Kidney (tissue), 14 donors: ENCODE measurements around the gene RAB11B. TPM values are rescaled to one million over a fixed set of nuclear protein-coding genes. Genes with fewer than 3 reads are reported as not detected.
"Not testable (repeated sequence)": the region's sequence is repeated elsewhere in the genome, so short reads cannot be mapped to it uniquely, and the experiment has no call there.

ENCODE experiments used
- DNase-seq, 5 donors: peaks; one replicate each; pipeline ENCODE4 v3.0.0-alpha.2; 2013 to 2020
- FAIRE-seq: peaks from 2 replicates; lab custom pipeline; 2012; peaks lifted over from hg19 to GRCh38; lab: Jason Lieb, UNC
- H3K27ac ChIP-seq, 2 donors: one replicate each; pipeline ENCODE4 v1.7.0; 2013; ENCODE audit warnings: low read depth in 2 of 2, low read length in 2 of 2, inconsistent platforms in 1 of 2
- H3K27me3 ChIP-seq: one replicate; pipeline ENCODE4 v1.7.1; 2013; ENCODE audit warnings: low read length, inconsistent platforms; ENCODE audit not compliant: control insufficient read depth, insufficient read depth
- H3K36me3 ChIP-seq, 3 donors: one replicate each; pipeline versions ENCODE4 v1.7.0 to v1.7.1; 2013; ENCODE audit warnings: low read length in 3 of 3, control low read depth in 1 of 3, inconsistent platforms in 1 of 3; ENCODE audit not compliant: insufficient read depth in 3 of 3, control insufficient read depth in 2 of 3
- H3K4me1 ChIP-seq, 3 donors: one replicate each; pipeline versions ENCODE4 v1.7.0 to v1.7.1; 2013; ENCODE audit warnings: low read length in 3 of 3, inconsistent platforms in 1 of 3, low read depth in 1 of 3; ENCODE audit not compliant: control insufficient read depth in 2 of 3, insufficient read depth in 2 of 3
- H3K4me3 ChIP-seq, 3 donors: one replicate each; pipeline versions ENCODE4 v1.7.0 to v1.8.1; 2013; ENCODE audit warnings: low read length in 3 of 3, control low read depth in 1 of 3, inconsistent platforms in 1 of 3
- H3K9ac ChIP-seq, 3 donors: one replicate each; pipeline versions ENCODE4 v1.7.0 to v1.7.1; 2013; ENCODE audit warnings: low read length in 3 of 3, control low read depth in 1 of 3, inconsistent platforms in 1 of 3
- H3K9me3 ChIP-seq, 3 donors: one replicate each; pipeline versions ENCODE4 v1.7.0 to v1.7.1; 2013; ENCODE audit warnings: low read length in 3 of 3, control low read depth in 1 of 3, inconsistent platforms in 1 of 3; ENCODE audit not compliant: control insufficient read depth in 2 of 3, insufficient read depth in 1 of 3
- CTCF ChIP-seq: IDR thresholded peaks from 3 replicates; pipeline ENCODE4 v1.5.1; 2012; ENCODE audit warnings: mild to moderate bottlenecking, moderate library complexity, borderline replicate concordance; ENCODE audit not compliant: insufficient read depth; ENCODE audit errors: extremely low read depth
- intact Hi-C: fragments of 100-400 bp; cut with DNase I; formaldehyde crosslinking; loops from one replicate; pipeline ENCODE4 v1.11.1; 2022
- polyA plus RNA-seq: library from polyadenylated mRNA; stranded (reverse); fragments of 350-450 nt; fragmentation: Illumina TruSeq; extraction: RNeasy Lipid Tissue Mini Kit (QIAGEN cat#74804); gene quantifications from one replicate; pipeline ENCODE4 v1.2.3, GENCODE V29; 2014; ENCODE audit warnings: low read depth, low replicate concordance; ENCODE audit not compliant: insufficient read depth
- total RNA-seq: library from RNA; stranded (reverse); fragmentation: NEBNext Ultra II Directional; extraction: Animal tissue kit (Norgen Biotek cat#: 25700); gene quantifications from one replicate; pipeline ENCODE4 v1.2.1, GENCODE V29; 2021
- donor health status: control.
- donor health status: control.
- donor health status: control.
- donor health status: control.
- donor health status: control.
- donor health status: DM: yes; HTN: yes; CAD: no.
- donor health status: Normal renal cell carcinoma (clear cell type).

Gene RAB11B
- total and polyA plus RNA-seq, 2 donors from 2014 or later: 146 to 148 TPM

GRCh38 chr19:8441725-8442544 is 51.8 kb downstream of the RAB11B start:
- FAIRE-seq (no peak), DNase-seq (peak in 1 of 5 donors; percentile 39)
- no peak for TF ChIP-seq CTCF
- intact Hi-C loops: no loop called here
- no peaks in the 10 kb centered on the region for H3K9me3 ChIP-seq
- H3K4me1 ChIP-seq: peaks cover 0 to 6% (median 6%) of the 10 kb centered on the region in 3 donors
- H3K36me3 ChIP-seq: peaks cover 0 to 13% (median 0%) of the 10 kb centered on the region in 3 donors
- H3K9ac ChIP-seq: no peak overlapping the region
- no peaks in the 10 kb centered on the region for H3K27me3 ChIP-seq
- H3K4me3 ChIP-seq: no peak overlapping the region
- no peak overlapping the region for H3K27ac ChIP-seq

GRCh38 chr19:8444140-8444676 is 54.0 kb downstream of the RAB11B start:
- intact Hi-C loops: not testable (repeated sequence)

GRCh38 chr19:8444677-8445487 is 54.7 kb downstream of the RAB11B start, which contains the start of gene HNRNPM:
TSS of gene HNRNPM (plus strand) at chr19:8444975. CDS start at chr19:8444999, 24 bp downstream.
- H3K9ac ChIP-seq: peak within 1 kb of the TSS; percentile 74 to 98 (median 81)
- H3K36me3 ChIP-seq: peaks cover 0 to 13% (median 0%) of the 10 kb centered on the region in 3 donors
- TF ChIP-seq CTCF: no peak
- H3K4me3 ChIP-seq: peak within 1 kb of the TSS; percentile 69 to 92 (median 73)
- no peaks in the 10 kb centered on the region for H3K9me3 ChIP-seq
- H3K4me1 ChIP-seq: peaks cover 4 to 24% (median 20%) of the 10 kb centered on the region in 3 donors
- intact Hi-C loops: no loop called here
- DNase-seq (peak; percentile 99 to 100 (median 99)), FAIRE-seq (no peak)
- peak within 1 kb of the TSS; percentile 95 to 97 for H3K27ac ChIP-seq
- no peaks in the 10 kb centered on the region for H3K27me3 ChIP-seq

More at GRCh38 chr19:8444140-8444676, 54.0 kb downstream of the RAB11B start:
- peak in 1 of 5 donors; percentile 46 for DNase-seq
- H3K27ac ChIP-seq: peak overlapping the region; percentile 63 to 79
- H3K4me1 ChIP-seq: peaks cover 4 to 19% (median 17%) of the 10 kb centered on the region in 3 donors
- H3K36me3 ChIP-seq: peaks cover 0 to 13% (median 0%) of the 10 kb centered on the region in 3 donors
- FAIRE-seq, H3K27me3 ChIP-seq, H3K9me3 ChIP-seq: not testable (repeated sequence)
- peak overlapping the region; percentile 66 to 84 (median 69) for H3K4me3 ChIP-seq
- H3K9ac ChIP-seq: peak overlapping the region; percentile 45 to 76 (median 57)
